ENCODE results near the gene ZBTB39. TPM values are rescaled to one million over a fixed set of nuclear protein-coding genes. Genes with fewer than 3 reads are reported as not detected.
A peak's percentile ranks its signal among the peaks of the same experiment; 100 is the strongest.

Gene ZBTB39
- total RNA-seq, 1 experiment from 2014 or later, result 31.2 TPM

DNA sequence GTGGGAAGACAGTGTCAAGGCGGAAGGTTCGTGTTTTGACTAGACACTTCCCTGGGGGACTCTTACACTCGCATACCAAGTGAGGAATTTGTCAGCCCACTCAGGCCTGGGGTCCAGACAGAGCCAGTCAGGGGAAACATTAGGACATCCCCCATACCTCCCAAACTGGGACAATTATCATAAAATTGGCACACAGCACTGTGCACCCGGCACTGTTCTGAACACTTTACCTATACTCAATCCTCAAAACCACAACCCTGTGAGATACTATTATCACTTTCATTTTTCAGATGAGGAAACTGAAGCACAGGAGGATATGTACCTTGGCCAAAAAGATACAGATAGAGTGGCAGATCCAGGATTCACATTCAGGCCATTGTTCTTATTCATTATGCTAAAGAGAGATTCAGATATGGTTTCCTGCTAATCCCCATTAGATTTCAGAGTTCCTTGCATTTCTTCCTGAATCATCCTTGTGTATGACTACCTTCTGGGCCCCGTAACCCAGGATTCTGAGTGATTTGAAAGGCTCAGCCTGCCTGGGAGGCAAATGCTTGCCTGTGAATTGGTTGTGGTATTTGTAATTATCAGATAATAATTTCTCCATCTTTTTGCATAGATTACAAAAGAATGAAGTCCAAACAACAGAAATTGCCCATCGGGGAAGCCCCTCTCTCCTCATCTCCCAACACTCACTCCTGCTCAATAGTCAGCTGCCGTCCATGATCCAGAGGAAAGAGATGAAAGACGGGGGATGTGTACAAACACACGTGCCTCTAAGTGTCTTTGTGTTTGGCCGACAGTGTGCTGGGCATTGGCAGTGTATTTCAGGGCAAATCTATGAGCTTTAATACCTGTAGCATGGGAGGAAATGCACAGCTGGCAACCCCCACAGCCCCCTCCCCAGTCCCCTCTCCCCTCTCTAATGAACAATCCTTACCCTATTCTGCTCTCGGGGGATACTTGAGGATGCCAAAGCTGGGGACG lies 5.4 kb upstream of the ZBTB39 start:
- Histone ChIP-seq H2BK120ac (ENCODE audit: low read depth, low read length, poor library complexity, severe bottlenecking) (no peak overlapping the region), H3K9me3 (ENCODE audit: control insufficient read depth, low read depth, low read length) (no peaks in the 10 kb centered on the region), H3K79me1 (ENCODE audit: insufficient read depth, low read depth, low read length, poor library complexity, severe bottlenecking) (no peaks in the 10 kb centered on the region), H4K8ac (replicated peaks; ENCODE audit: insufficient read length, low read depth, low read length) (no peak overlapping the region), H2AK5ac (ENCODE audit: insufficient read length, low read length) (no peak overlapping the region), H3K4me2 (ENCODE audit: insufficient read depth, insufficient read length, low read length) (no peak overlapping the region), H3K56ac (ENCODE audit: insufficient read length, low read depth, low read length) (no peak overlapping the region), H3K23ac (ENCODE audit: insufficient read length, low read depth, low read length) (no peak overlapping the region), H2AFZ (ENCODE audit: low read length) (no peak overlapping the region), H3K23me2 (ENCODE audit: insufficient read length, low read depth, low read length, poor library complexity, severe bottlenecking) (no peaks in the 10 kb centered on the region), H2BK12ac (ENCODE audit: insufficient read length, low read depth, low read length) (no peak overlapping the region), H3K4me1 (ENCODE audit: insufficient read depth, low read length) (peaks cover 16% of the 10 kb centered on the region; the same call in 1 of the 2 replicates), H3K9ac (ENCODE audit: extremely low read depth, insufficient read length, low read length) (no peak overlapping the region), H3K79me2 (ENCODE audit: insufficient read depth, low read length) (no peaks in the 10 kb centered on the region), H3K27ac (ENCODE audit: insufficient read length, low read depth, low read length) (no peak overlapping the region), H3K27me3 (ENCODE audit: insufficient read depth, low read length) (no peaks in the 10 kb centered on the region; the same call in 1 of the 2 replicates), H4K20me1 (ENCODE audit: control insufficient read depth, insufficient read depth, insufficient read length) (no peaks in the 10 kb centered on the region), H3K4ac (ENCODE audit: low read depth, low read length) (no peak overlapping the region), H4K5ac (ENCODE audit: insufficient read length, low read depth, low read length) (no peak overlapping the region), H3K18ac (ENCODE audit: insufficient read length, low read depth, low read length) (no peak overlapping the region), H2BK15ac (ENCODE audit: low read depth, low read length) (no peak overlapping the region), H2BK20ac (ENCODE audit: low read depth, low read length, poor library complexity, severe bottlenecking) (no peak overlapping the region), H3K14ac (ENCODE audit: insufficient read depth, low read length) (no peak overlapping the region), H3T11ph (ENCODE audit: low read length) (no peak overlapping the region), H2BK5ac (ENCODE audit: insufficient read length, low read length) (no peak overlapping the region), H4K91ac (ENCODE audit: insufficient read length, low read depth, low read length) (no peak overlapping the region)
- Mint-ChIP-seq H3K9me3 (no peaks in the 10 kb centered on the region), H3K4me3 (no peak overlapping the region), H3K36me3 (ENCODE audit: insufficient read depth in 1 of 3, low read depth in 3 of 3) (peaks cover 0 to 2% (median 0%) of the 10 kb centered on the region in 3 experiments; a peak in 2 of 7 replicates), H3K27me3 (ENCODE audit: low read depth) (peaks cover 6% of the 10 kb centered on the region), H3K4me1 (peaks cover 51 to 83% of the 10 kb centered on the region in 2 experiments), H3K27ac (peak overlapping the region in 1 of 3 experiments; percentile 81; a peak in 3 of 7 replicates)
- DNase-seq, result no peak
- no CpG with 5 or more reads among the region's 12 CpGs for WGBS (ENCODE audit: extremely low coverage, insufficient read length, low lambda C conversion rate)
- TF ChIP-seq, protein P1, sequence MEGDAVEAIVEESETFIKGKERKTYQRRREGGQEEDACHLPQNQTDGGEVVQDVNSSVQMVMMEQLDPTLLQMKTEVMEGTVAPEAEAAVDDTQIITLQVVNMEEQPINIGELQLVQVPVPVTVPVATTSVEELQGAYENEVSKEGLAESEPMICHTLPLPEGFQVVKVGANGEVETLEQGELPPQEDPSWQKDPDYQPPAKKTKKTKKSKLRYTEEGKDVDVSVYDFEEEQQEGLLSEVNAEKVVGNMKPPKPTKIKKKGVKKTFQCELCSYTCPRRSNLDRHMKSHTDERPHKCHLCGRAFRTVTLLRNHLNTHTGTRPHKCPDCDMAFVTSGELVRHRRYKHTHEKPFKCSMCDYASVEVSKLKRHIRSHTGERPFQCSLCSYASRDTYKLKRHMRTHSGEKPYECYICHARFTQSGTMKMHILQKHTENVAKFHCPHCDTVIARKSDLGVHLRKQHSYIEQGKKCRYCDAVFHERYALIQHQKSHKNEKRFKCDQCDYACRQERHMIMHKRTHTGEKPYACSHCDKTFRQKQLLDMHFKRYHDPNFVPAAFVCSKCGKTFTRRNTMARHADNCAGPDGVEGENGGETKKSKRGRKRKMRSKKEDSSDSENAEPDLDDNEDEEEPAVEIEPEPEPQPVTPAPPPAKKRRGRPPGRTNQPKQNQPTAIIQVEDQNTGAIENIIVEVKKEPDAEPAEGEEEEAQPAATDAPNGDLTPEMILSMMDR (conservative IDR thresholded peaks at IDR 0.05), result no peak
